Measurements from ENCODE around the gene EGFR.

DNA sequence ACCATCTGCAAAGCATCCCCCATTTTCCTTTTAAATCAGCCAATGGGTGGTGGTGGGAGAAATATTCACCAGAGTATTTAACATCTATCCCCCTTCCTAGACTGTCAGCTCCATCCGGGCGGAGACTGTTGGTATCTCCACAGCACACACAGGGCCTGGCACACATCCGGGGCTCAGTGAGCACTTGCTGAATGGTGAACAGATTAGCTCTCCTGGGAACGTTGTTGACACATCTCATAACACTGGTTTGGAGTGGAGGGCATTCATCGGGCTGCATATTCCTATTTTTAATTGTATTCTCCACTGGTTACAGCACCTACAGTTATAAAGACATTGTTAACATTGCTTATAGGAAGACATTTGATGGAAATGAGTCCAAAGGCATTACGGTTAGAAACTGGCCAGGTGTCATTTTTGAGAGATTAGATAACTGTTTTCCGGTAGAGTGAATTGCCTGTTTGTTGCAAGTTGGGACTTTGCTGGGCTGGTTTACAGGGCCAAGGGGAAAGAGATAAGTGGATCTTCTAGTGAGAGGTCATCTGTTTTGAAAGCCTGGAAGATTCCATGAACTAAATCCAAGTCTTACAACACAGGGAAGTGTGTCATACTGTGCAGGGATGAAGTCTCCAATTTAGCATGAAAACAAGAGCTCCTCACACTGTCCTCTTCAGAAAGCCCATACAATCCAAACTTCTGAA is 101.8 kb downstream of the EGFR start:
- TF ChIP-seq, protein P1, sequence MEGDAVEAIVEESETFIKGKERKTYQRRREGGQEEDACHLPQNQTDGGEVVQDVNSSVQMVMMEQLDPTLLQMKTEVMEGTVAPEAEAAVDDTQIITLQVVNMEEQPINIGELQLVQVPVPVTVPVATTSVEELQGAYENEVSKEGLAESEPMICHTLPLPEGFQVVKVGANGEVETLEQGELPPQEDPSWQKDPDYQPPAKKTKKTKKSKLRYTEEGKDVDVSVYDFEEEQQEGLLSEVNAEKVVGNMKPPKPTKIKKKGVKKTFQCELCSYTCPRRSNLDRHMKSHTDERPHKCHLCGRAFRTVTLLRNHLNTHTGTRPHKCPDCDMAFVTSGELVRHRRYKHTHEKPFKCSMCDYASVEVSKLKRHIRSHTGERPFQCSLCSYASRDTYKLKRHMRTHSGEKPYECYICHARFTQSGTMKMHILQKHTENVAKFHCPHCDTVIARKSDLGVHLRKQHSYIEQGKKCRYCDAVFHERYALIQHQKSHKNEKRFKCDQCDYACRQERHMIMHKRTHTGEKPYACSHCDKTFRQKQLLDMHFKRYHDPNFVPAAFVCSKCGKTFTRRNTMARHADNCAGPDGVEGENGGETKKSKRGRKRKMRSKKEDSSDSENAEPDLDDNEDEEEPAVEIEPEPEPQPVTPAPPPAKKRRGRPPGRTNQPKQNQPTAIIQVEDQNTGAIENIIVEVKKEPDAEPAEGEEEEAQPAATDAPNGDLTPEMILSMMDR (IDR thresholded peaks at IDR 0.05; ENCODE audit: low read length): no peak
- TF ChIP-seq EZH2 (IDR thresholded peaks at IDR 0.05; ENCODE audit: borderline replicate concordance, low read length): no peak

Data from OCI-LY1 (cell line).